ENCODE results near the gene C1orf198.
A peak's percentile ranks its signal among the peaks of the same experiment; 100 is the strongest.

Gene C1orf198
- 6.0 reads per million, percentile 23 among the genes with 10 or more reads in this experiment for total RNA-seq

GRCh38 chr1:230867903-230868735 lies at the start of gene C1orf198:
C1orf198 (minus strand) TSS chr1:230868521; CDS start chr1:230868512, 9 bp downstream.
- DNase-seq: peak; percentile 67

GRCh38 chr1:230917284-230918135 lies 49.2 kb upstream of the C1orf198 start:
- peak; percentile 72 for DNase-seq

- no peak for DNase-seq
These were observed 48.4 kb upstream of the C1orf198 start for GRCh38 chr1:230916587-230917283.

- DNase-seq: no peak
These were observed 46.8 kb upstream of the C1orf198 start for GRCh38 chr1:230915078-230915477.

GRCh38 chr1:230913496-230913895 lies 45.2 kb upstream of the C1orf198 start:
- no peak for DNase-seq

GRCh38 chr1:230910755-230911117 lies 42.4 kb upstream of the C1orf198 start:
- DNase-seq: no peak

GRCh38 chr1:230909974-230910754 lies 41.8 kb upstream of the C1orf198 start:
- DNase-seq: no peak

GRCh38 chr1:230907472-230908205 lies 39.3 kb upstream of the C1orf198 start:
- DNase-seq: no peak

- no peak for DNase-seq
These were observed 37.9 kb upstream of the C1orf198 start for GRCh38 chr1:230906226-230906625.

GRCh38 chr1:230905733-230906132 lies 37.4 kb upstream of the C1orf198 start:
- DNase-seq: no peak

- DNase-seq: no peak
These were observed 34.1 kb upstream of the C1orf198 start for GRCh38 chr1:230902349-230902923.

GRCh38 chr1:230901671-230902070 lies 33.4 kb upstream of the C1orf198 start:
- no peak for DNase-seq

GRCh38 chr1:230900984-230901383 lies 32.7 kb upstream of the C1orf198 start:
- DNase-seq: no peak

- no peak for DNase-seq
These were observed 31.5 kb upstream of the C1orf198 start for GRCh38 chr1:230899841-230900251.

GRCh38 chr1:230898748-230899147 lies 30.4 kb upstream of the C1orf198 start:
- DNase-seq: no peak

GRCh38 chr1:230898144-230898543 lies 29.8 kb upstream of the C1orf198 start:
- no peak for DNase-seq

- no peak for DNase-seq
These were observed 28.5 kb upstream of the C1orf198 start for GRCh38 chr1:230896779-230897178.

GRCh38 chr1:230895452-230895851 lies 27.1 kb upstream of the C1orf198 start:
- no peak for DNase-seq

- no peak for DNase-seq
These were observed 26.3 kb upstream of the C1orf198 start for GRCh38 chr1:230894664-230895063.

- DNase-seq: no peak
These were observed 25.7 kb upstream of the C1orf198 start for GRCh38 chr1:230894032-230894431.

GRCh38 chr1:230892018-230892491 lies 23.7 kb upstream of the C1orf198 start:
- no peak for DNase-seq
